Stimulated activated CD4-positive, alpha-beta T cell treated with anti-CD3 and anti-CD28 coated beads, Interleukin-1b, Interleukin-23, amount 100 ng/mL, for 4 hours (primary cell): Measurements from ENCODE around the gene MEIS1.
"Not testable (repeated sequence)": the region's sequence is repeated elsewhere in the genome, so short reads cannot be mapped to it uniquely, and the experiment has no call there.

ENCODE experiments used
- DNase-seq, 2 donors: peaks; one replicate each; pipeline ENCODE4 v3.0.0-alpha.2; 2020; ENCODE audit warnings: low read depth in 2 of 2

The MEIS1 gene

DNA sequence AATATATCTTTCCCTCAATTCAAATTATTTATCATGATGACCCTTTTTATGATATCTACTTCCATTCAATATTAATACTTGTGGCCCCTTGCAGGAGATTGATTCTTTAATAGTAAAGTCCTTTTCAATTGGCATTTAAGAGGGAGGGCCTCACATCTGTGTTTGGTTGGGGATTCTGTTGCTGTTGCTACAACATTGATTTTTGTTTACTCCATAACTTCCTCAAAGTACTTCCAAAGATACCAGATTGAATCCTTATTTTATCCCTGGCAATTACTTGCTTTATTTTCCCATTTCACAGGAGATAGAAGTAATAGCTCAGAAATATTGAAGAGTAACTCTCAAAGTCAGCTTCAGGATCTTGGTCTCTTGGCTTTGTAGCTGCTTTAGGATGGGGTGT, 32.8 kb downstream of the MEIS1 start:
- no peak for DNase-seq

GRCh38 chr2:66469214-66469902, 34.4 kb downstream of the MEIS1 start:
- DNase-seq = no peak

GRCh38 chr2:66470199-66470598, 35.3 kb downstream of the MEIS1 start:
- DNase-seq = no peak

DNA sequence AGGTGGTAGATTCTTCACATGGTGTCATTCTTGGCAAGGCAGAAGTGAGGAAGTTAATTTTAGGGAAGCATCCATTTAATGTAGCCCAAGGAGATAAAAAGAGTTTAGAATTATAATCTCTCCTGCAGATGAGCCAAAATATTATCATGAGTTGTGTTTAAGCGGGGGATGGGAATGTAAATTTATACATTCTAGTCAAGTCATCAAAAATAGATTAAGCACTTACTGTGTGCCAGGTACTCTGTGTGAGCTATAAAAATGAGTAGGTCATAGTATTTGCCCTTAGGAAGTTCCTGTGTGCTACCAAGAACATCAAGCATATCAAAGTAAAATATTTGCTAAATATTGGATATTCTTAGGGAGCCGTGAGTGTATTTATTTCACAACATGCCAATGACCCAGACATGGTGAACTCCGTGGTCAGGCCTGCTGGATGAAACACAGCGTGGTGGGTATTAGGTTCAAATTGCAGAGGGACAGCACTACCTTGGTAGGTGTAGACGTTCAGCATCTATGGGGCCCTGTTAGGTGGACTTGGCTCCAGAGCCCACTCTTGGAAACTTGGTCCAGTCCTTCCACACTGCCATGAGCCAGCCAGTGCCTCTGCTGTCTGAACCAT, 37.4 kb downstream of the MEIS1 start:
- no peak for DNase-seq

- no peak for DNase-seq
Observed at GRCh38 chr2:66477135-66477842, 42.4 kb downstream of the MEIS1 start.

DNA sequence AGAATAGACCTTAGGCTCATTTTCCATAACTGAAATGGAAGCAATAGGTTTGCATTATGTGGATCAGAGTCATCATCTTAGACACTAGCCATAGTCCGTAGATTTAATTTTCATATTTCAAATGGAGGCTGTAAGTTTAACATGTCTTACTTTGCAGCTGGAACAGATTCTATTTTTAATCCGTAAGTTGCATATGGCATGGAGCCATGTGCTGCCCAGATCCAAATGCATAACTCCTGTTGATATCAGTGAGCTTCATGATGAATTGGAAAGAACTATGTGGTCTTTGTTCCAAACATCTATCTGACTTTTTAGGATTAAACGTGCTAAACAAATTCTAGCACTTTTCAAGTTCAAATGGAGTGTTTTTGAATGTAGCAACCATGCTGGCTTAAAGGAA, 43.4 kb downstream of the MEIS1 start:
- no peak for DNase-seq

GRCh38 chr2:66478731-66479316, 43.9 kb downstream of the MEIS1 start:
- DNase-seq = no peak

GRCh38 chr2:66481100-66481549, 46.2 kb downstream of the MEIS1 start:
- no peak for DNase-seq

DNA sequence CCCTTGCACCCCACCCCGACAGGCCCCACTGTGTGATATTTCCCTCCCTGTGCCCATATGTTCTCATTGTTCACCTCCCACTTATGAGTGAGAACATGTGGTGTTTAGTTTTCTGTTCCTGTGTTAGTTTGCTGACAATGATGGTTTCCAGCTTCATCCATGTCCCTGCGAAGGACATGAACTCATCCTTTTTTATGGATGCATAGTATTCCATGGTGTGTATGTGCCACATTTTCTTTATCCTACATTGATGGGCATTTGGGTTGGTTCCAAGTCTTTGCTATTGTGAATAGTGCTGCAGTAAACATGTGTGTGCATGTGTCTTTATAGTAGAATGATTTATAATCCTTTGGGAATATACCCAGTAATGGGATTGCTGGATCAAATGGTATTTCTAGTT, 50.3 kb downstream of the MEIS1 start:
- not testable (repeated sequence) for DNase-seq

DNA sequence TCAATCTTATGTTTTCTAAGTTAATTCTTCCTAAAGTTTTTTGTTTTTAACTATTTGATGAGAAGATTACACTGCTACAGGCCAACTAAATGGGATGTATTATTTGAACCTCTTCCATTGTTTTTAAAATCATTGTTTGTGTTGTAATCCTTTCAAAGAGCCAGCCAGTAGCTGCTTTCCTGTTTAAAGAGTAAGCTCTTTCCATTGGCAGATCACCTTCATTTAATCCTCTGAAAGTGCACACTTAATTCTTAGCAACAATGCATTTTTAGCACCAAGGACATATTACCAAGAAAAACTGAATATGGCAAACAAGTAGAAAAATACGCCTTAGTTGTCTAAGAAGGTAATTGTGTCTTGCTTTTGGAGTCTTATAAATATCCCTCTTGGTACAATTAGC, 54.0 kb downstream of the MEIS1 start:
- DNase-seq = no peak

DNA sequence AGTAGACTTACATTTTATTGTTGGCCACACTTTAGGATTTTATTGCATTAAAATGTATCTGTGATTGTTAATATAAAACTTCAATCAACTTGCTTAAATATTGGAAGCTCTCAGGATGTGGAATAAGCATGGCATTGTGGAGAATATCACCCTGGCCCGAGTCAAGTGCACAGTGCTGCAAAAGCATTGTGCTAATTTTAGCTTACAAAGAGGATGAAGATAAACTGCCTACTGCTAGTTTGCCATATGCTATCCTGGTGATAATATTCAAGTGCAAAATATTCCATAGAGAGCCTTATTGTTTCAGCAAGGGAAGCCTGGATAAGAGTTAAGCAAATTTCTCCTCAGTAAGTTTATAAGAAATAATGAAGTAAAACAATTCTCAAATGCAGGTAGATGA, 54.5 kb downstream of the MEIS1 start:
- no peak for DNase-seq

DNA sequence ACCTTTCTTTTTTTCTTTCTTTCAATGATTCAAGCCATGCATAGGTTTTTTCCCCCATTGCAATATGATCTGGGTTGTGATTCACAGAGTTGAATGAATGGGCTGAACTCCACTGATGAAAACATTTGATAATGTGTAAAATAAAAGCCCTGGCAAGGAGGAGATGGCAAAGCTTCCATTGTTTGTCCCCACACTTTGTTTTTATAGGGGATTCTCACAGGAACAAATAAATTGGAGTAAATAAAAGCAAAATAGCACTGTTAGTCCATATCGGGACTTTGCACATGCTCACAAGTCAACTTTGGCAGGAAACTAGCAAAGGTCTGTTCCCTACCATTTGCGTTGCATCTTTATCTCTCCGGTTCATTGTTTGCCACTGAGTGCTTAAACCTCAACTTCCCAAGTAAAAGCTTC, 55.7 kb downstream of the MEIS1 start:
- DNase-seq = no peak

DNA sequence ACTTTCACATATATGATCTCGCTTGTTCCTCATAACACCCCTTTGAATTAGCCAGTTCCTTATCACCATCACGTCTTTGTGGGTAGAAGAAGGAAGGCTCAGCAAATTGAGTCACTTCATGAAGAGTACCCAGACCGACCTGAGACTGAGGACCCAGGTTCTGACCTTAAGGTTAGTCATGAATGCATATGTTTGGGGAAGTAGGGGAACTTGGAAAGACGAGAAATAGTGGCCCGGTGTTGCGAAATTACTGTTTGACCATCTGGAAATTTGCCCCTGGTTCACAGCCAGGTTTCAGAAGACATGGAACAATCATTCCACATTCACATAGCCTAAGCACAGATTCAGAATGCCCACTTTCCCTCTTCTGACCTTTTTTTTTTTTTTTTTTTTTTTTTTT, 59.8 kb downstream of the MEIS1 start:
- DNase-seq = no peak

DNA sequence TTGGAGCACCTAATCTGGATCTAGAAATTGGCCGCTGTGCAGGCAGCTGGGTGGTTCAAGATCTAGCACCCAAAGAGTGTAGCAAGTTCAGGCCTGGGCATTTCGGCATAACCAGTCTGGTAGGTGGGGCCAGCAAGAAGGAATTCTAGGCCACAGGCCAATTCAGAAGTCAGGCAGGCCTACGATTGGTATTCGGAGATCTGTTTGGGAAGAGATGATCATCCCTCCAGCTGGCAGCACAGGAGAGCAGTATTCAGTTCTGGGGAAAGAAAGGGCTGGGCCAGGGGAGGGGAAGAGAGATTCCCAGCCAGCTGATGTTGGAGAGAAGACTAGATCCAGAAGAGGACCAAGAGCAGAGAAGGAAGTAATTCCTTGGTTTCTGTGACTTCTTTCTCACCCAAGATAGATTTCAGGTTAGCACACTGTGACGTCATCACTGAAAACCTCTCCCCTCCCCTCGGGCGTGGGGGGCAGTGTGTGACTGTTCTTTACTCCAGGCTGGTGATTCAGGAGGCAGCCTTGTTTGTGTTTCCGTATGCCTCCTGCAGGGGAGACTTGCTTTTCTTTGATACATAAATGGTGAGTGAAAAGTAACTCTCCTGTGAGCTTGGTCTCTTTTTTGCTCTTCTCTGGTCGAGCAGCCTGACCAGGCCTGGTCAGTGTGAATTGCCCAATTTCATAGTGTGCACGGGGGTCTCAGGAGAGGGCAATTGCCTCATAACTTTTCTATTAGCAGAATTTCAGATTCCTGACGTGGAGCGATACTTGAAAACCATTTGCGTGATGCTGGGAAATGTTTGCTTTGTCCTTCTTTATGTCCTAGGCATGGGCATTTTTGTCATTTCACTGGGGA, 61.1 kb downstream of the MEIS1 start:
- DNase-seq = no peak

DNA sequence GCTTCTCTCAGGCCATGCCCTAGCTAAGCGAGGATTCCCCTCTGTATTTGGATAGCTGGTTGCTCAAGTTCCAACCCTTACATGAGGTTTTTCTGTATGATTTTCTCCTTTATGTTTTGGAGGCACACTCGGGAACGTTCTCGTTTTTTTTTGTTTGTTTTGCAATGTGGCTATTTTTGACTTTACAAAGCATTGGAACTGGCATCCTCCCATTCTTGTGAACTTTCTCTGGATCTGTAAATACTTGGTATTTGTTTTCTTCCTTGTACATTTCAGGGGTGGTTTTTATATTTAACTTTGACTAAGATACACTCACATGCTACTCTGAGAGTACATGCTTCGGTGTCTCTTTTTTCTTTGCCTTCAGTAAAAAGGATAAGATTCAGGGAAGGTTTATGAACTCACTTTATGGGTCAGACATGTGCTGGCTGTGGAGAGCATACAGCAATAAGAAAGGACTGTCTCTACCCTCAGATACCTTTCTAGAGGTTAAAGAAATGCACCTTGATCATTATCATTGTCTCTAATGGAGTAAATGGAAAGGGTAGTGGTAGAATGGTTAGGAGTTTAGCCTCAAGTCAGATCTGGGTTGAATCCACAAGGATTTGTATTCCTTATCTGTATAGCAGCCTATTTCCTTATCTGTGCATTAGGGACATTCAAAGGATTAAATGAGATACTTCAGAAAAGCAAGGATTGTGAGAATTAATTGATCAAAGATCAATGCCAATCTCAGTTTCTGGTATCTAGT, 61.9 kb downstream of the MEIS1 start:
- no peak for DNase-seq

DNA sequence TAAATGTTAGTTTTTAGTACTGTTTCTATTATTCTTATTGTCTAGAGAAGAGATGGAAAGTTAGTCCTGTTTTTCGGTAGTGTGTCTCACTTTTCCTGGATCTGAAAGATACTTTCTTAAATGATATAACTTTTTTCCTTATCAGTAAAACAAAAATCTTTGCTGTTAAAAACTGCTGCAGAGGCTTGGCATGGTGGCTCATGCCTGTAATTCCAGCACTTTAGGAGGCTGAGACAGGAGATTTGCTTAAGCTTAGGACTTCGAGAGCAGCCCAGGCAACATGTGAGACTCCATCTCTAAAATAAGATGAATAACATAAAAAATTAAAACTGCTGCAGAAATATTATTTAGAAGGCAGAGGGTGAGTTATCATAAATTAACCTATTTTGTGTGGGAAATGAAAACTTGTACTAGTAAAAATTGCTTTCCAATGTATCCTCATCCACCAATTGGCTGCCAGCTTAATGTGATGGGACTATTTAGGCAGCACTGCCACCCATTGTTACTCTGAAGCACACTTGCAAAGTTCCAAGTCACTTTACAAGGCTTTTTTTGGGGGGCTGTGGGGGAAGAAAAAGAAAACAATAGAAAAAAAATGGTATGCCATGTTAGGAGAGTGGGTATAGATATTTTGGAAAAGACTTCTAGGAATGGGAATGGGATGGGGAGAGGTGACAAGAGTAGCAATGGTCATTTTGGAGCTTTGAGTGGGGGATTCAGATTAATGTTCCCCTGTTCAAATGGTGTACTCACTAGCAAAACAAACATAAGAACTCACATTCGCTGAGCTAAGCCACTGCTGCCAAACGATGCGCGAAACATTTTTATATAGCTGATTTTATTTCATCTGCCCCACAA, 62.7 kb downstream of the MEIS1 start:
- DNase-seq = no peak

DNA sequence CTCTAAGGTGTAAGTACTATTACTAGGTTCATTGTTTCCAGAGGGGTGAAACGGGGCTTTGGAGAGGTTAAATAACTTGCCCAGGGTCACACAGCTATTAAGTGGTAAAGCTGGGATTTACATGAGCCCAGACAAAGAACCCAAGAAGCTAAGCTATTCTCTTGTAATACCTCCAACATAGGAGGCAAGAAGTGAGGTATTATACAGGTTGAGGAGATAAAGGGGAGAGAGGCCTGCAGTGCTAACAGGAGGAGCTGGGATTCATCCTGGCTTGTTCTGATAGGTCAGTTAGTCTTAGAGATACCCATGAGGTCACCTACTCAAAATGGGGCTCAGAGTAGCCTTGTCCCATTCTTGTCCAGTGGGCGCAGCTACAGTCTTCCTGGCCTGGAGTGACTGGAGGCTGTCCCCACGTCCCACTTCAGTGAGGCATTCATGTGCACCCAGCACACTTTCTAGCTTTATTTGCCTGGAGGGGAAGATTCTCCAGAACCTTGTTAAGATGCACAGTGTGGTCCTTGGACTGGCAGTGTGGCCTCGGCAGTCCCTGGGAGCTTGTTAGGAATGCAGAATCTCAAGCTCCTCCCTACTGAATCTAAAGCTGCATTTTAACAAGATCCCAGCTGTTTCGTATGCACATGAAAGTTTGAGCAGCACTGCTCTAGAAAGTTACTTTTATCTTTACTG, 63.5 kb downstream of the MEIS1 start:
- DNase-seq = no peak

DNA sequence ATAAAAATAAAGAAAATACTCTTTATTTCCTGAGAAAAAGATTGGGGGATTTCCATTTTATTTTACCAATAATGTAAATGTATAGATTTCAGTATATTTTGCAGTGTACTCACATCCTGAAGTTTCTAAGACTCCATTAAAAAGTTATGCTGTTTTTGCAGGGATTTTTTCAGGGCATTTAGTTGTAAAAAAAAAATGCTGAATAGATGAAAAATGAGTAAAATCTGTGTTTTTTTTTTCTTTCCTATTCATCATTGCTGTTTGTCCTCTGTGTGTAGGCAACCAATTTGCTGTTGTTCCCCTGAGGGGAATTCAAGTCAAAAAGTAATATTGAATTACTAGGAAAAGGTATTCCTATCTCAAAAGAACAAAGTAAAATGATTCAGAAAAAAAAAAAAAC, 66.3 kb downstream of the MEIS1 start:
- no peak for DNase-seq

GRCh38 chr2:66506265-66506664, 71.3 kb downstream of the MEIS1 start:
- no peak for DNase-seq
